GM12878 (cell line): ENCODE data around the gene ODAD4. TPM values are rescaled to one million over a fixed set of nuclear protein-coding genes. Genes with fewer than 3 reads are reported as not detected.

Experiments used
- ATAC-seq: fragments of 200-7000 bp; cut with Tn5 transposase; 3 replicates; pipeline ENCODE4 v1.9.1; 2020; ENCODE audit warnings: mild to moderate bottlenecking, moderate library complexity
- BruUV-seq: library from RNA; stranded (reverse); fragments of 400-500 nt; replicated peaks from 2 replicates; lab custom pipeline; 2021; lab: Mats Ljungman, UMichigan
- CTCF ChIA-PET: fragments of 300-600 bp; sonication (Branson Sonifier 250); formaldehyde crosslinking; extraction: SDS; loops from one replicate; lab custom pipeline; 2021; ENCODE audit warnings: inconsistent platforms; lab: Yijun Ruan, JAX
- POLR2A ChIA-PET: fragments of 350-600 bp; formaldehyde crosslinking; extraction: SDS; loops from one replicate; lab custom pipeline; 2021; ENCODE audit warnings: inconsistent platforms; lab: Charles Lee
- RAD21 ChIA-PET: fragments of 300-600 bp; sonication (Branson Sonifier 250); formaldehyde crosslinking; loops from one replicate; lab custom pipeline; 2023; ENCODE audit warnings: antibody characterized with exemption; ENCODE audit not compliant: unreplicated experiment; lab: Charles Lee
- SMC1A ChIA-PET: fragments of 300-600 bp; sonication (Branson Sonifier 250); formaldehyde crosslinking; loops from one replicate; lab custom pipeline; 2023; ENCODE audit not compliant: unreplicated experiment, uncharacterized antibody; lab: Charles Lee
- DNase-seq: peaks from one replicate; pipeline ENCODE4 v3.0.0-alpha.2; 2011; ENCODE audit warnings: low read depth, low spot score
- FAIRE-seq: peaks from 3 replicates; lab custom pipeline; 2011; peaks lifted over from hg19 to GRCh38; lab: Jason Lieb, UNC
- H2AFZ ChIP-seq: 2 replicates; pipeline ENCODE4 v1.6.0; 2011; ENCODE audit warnings: low read depth, low read length, control low read depth; ENCODE audit not compliant: control insufficient read depth
- H3K27ac ChIP-seq: 2 replicates; pipeline ENCODE4 v1.5.1; 2011; ENCODE audit warnings: control low read depth; ENCODE audit not compliant: control insufficient read depth, insufficient read depth
- H3K27me3 ChIP-seq, 2 experiments: replicated peaks in 1 of 2; 2 replicates each; pipeline versions ENCODE4 v1.6.0 to v1.6.1; 2011; ENCODE audit warnings: low read length in 1 of 2; ENCODE audit not compliant: control insufficient read depth in 2 of 2, insufficient read depth in 2 of 2
- H3K36me3 ChIP-seq, 2 experiments: 2 replicates each; pipeline ENCODE4 v1.5.1; 2011; ENCODE audit warnings: low read length in 1 of 2; ENCODE audit not compliant: control insufficient read depth in 2 of 2, insufficient read depth in 2 of 2
- H3K4me1 ChIP-seq: 2 replicates; pipeline ENCODE4 v1.6.1; 2011; ENCODE audit warnings: mild to moderate bottlenecking, low read length, moderate library complexity, mixed read lengths; ENCODE audit not compliant: control insufficient read depth, insufficient read depth
- H3K4me2 ChIP-seq: 2 replicates; pipeline ENCODE4 v1.6.0; 2011; ENCODE audit warnings: control low read depth; ENCODE audit not compliant: control insufficient read depth, insufficient read depth
- H3K4me3 ChIP-seq: fragments of 200-600 bp; sonication (generic); 2 replicates; pipeline ENCODE4 v1.5.1; 2016
- H3K79me2 ChIP-seq: 2 replicates; pipeline ENCODE4 v1.6.0; 2011; ENCODE audit warnings: low read length; ENCODE audit not compliant: control insufficient read depth, insufficient read depth
- H3K9ac ChIP-seq: 2 replicates; pipeline ENCODE4 v1.8.0; 2011; ENCODE audit warnings: low read length, control low read depth, mixed read lengths; ENCODE audit not compliant: control insufficient read depth, insufficient read depth
- H3K9me3 ChIP-seq: replicated peaks from 3 replicates; pipeline ENCODE4 v1.5.1; 2011; ENCODE audit warnings: mild to moderate bottlenecking, low read length; ENCODE audit not compliant: control insufficient read depth, insufficient read depth
- H4K20me1 ChIP-seq: 2 replicates; pipeline ENCODE4 v1.6.0; 2011; ENCODE audit not compliant: control insufficient read depth, insufficient read depth
- BCL3 ChIP-seq: IDR thresholded peaks from 2 replicates; pipeline ENCODE4 v1.6.1; 2011; ENCODE audit warnings: borderline replicate concordance, low read depth, mild to moderate bottlenecking, moderate library complexity, low read length; ENCODE audit not compliant: insufficient read depth, poor library complexity, severe bottlenecking
- EGR1 ChIP-seq, 2 experiments: IDR thresholded peaks; 1 replicate in 1 of 2; 2 replicates in 1 of 2; pipeline ENCODE4 v1.6.1; 2011 to 2012; ENCODE audit warnings: low read depth in 2 of 2, low read length in 2 of 2, borderline replicate concordance in 1 of 2, mild to moderate bottlenecking in 1 of 2, moderate library complexity in 1 of 2
- EP300 ChIP-seq, 2 experiments: fragments of 150-350 bp in 1 of 2; IDR thresholded peaks; 2 replicates each; pipeline ENCODE4 v1.6.1; 2011 to 2012; ENCODE audit warnings: low read depth in 2 of 2, low read length in 2 of 2, borderline replicate concordance in 1 of 2, improper control_type of control experiment in 1 of 2, inconsistent platforms in 1 of 2; ENCODE audit not compliant: control insufficient read depth in 1 of 2
- ETV6 ChIP-seq, 2 experiments: fragments of 450-650 bp in 1 of 2; IDR thresholded peaks in 1 of 2; conservative IDR thresholded peaks in 1 of 2; 2 replicates each; pipeline ENCODE4 v1.6.1; 2014; ENCODE audit warnings: antibody characterized with exemption in 1 of 2, borderline replicate concordance in 1 of 2, low read depth in 1 of 2, mild to moderate bottlenecking in 1 of 2, moderate library complexity in 1 of 2
- NBN ChIP-seq: fragments of 450-650 bp; IDR thresholded peaks from 2 replicates; pipeline ENCODE4 v1.6.1; 2016
- NFYA ChIP-seq: IDR thresholded peaks from 2 replicates; pipeline ENCODE4 v1.6.1; 2011; ENCODE audit warnings: low read depth, mild to moderate bottlenecking, low read length, improper control_type of control experiment, borderline replicate concordance
- SUZ12 ChIP-seq: fragments of 200-600 bp; sonication (generic); IDR thresholded peaks from one replicate; pipeline ENCODE4 v1.6.1; 2018; ENCODE audit warnings: antibody characterized with exemption, mild to moderate bottlenecking; ENCODE audit not compliant: unreplicated experiment
- WRNIP1 ChIP-seq: IDR thresholded peaks from 2 replicates; pipeline ENCODE4 v1.6.1; 2011; ENCODE audit warnings: low read depth, low read length, improper control_type of control experiment, borderline replicate concordance
- ZNF687 ChIP-seq: fragments of 450-650 bp; IDR thresholded peaks from 2 replicates; pipeline ENCODE4 v1.6.1; 2017; ENCODE audit warnings: mild to moderate bottlenecking, moderate library complexity
- WGBS: methylation state at CpG from one replicate; pipeline ENCODE4 v1.1.6; 2016; ENCODE audit warnings: low lambda C conversion rate; ENCODE audit not compliant: insufficient replicate concordance, insufficient coverage; ENCODE audit errors: missing lambda C conversion rate; 5-methylcytosine and 5-hydroxymethylcytosine counted together
- in situ Hi-C: fragments of 300-500 bp; cut with MboI; formaldehyde crosslinking; loops from 9 replicates; pipeline ENCODE4 v1.14.3; 2018; ENCODE audit warnings: mixed read lengths
- intact Hi-C: fragments of 100-400 bp; cut with micrococcal nuclease; formaldehyde crosslinking; loops from one replicate; pipeline ENCODE4 v1.14.2; 2022; ENCODE audit not compliant: unreplicated experiment
- polyA plus RNA-seq, 11 experiments: library from polyadenylated mRNA; depleted of rRNA in 4 of 11; unstranded in 6 of 11; stranded (reverse) in 5 of 11; fragments of >200 nt; fragmentation: Nextera tagmentation in 4 of 11; fragmentation: Illumina TruSeq in 1 of 11; extraction: Ambion mirVana in 4 of 11; extraction: Trizol in 1 of 11; gene quantifications; 1 replicate in 1 of 11; 2 replicates in 10 of 11; pipeline versions ENCODE4 v1.2.1 to v1.2.3, GENCODE V29; 2011 to 2016; ENCODE audit warnings: inconsistent platforms in 2 of 11, missing spikeins in 2 of 11, low read depth in 1 of 11
- total RNA-seq, 4 experiments: library from RNA; depleted of rRNA in 3 of 4; stranded (reverse); fragments of >200 nt in 3 of 4; fragmentation: Illumina TruSeq in 1 of 4; extraction: Trizol in 1 of 4; gene quantifications; 2 replicates each; pipeline versions ENCODE4 v1.2.1 to v1.2.3, GENCODE V29; 2013 to 2021

Gene ODAD4
- total and polyA plus RNA-seq, 10 of the 15 experiments (the other 5 are each of a cell fraction or from before 2014, with no cell fraction given): 0.10 to 0.73 (median 0.35) TPM

- intact Hi-C loops: no loop called here
- no peak for FAIRE-seq
- no peak overlapping the region for H2AFZ ChIP-seq
- ChIA-PET RAD21 (interaction anchor here (0.8 to 1.7 kb wide), 6 partner anchors 57 to 216 kb away, joined by 3 to 6 read pairs (median 4); partner anchors contain the start of genes DHX58 and NKIRAS2), CTCF (interaction anchor here (0.6 to 9.4 kb wide), 14 partner anchors 18 to 788 kb away, joined by 3 to 116 read pairs (median 8); partner anchors contain the start of genes DHX58, DNAJC7, HCRT and KAT2A), SMC1A (interaction anchor here (1.1 to 5.7 kb wide), 7 partner anchors 16 to 170 kb away, joined by 3 to 28 read pairs (median 4); partner anchors contain the start of genes DHX58 and KAT2A), POLR2A (interaction anchor here (1.6 kb wide), 1 partner anchor 159 kb away, joined by 8 read pairs; the partner anchor contains the start of gene KAT2A)
- no peaks in the 10 kb centered on the region for H3K9me3 ChIP-seq
- no peak for TF ChIP-seq SUZ12
- TF ChIP-seq ETV6 (conservative IDR thresholded peaks at IDR 0.05 in 1 of 2, IDR thresholded peaks at IDR 0.05 in 1 of 2; ENCODE audit: borderline replicate concordance in 1 of 2, low read depth in 1 of 2): no peak
- TF ChIP-seq ZNF687: no peak
- TF ChIP-seq NFYA: no peak
- TF ChIP-seq EP300 (IDR thresholded peaks at IDR 0.05; ENCODE audit: borderline replicate concordance in 1 of 2, control insufficient read depth in 1 of 2, low read depth in 2 of 2, low read length in 2 of 2): no peak
- TF ChIP-seq WRNIP1: no peak
- no peak for TF ChIP-seq EGR1 (IDR thresholded peaks at IDR 0.05; ENCODE audit: borderline replicate concordance in 1 of 2, low read depth in 2 of 2, low read length in 2 of 2)
- TF ChIP-seq BCL3: no peak
- TF ChIP-seq NBN: no peak
- no peak for ATAC-seq
- H3K36me3 ChIP-seq: no peaks in the 10 kb centered on the region
- 22% methylated on average over 5 of the region's 5 CpGs for WGBS
- H4K20me1 ChIP-seq: no peaks in the 10 kb centered on the region
- in situ Hi-C loops: loop anchor here (5.0 kb wide), 1 partner anchor 150 kb away; the partner anchor contains the start of gene DHX58
- H3K79me2 ChIP-seq: peaks cover 4% of the 10 kb centered on the region
- peaks cover 3% of the 10 kb centered on the region; the same call in 1 of the 2 replicates for H3K4me1 ChIP-seq
- no peak for DNase-seq
- no TSS peak for BruUV-seq
- H3K4me3 ChIP-seq: no peak overlapping the region
- H3K9ac ChIP-seq: no peak overlapping the region
- no peaks in the 10 kb centered on the region for H3K27me3 ChIP-seq
- H3K27ac ChIP-seq: no peak overlapping the region
- no peak overlapping the region for H3K4me2 ChIP-seq
Observed at GRCh38 chr17:41962111-41962510, 31.7 kb downstream of the ODAD4 start.
